K562 (cell line): ENCODE results near the gene C1orf216. TPM values are rescaled to one million over a fixed set of nuclear protein-coding genes. Genes with fewer than 3 reads are reported as not detected.
A peak's percentile ranks its signal among the peaks of the same experiment; 100 is the strongest.

Experiments
- ATAC-seq: fragments of 200-7000 bp; cut with Tn5 transposase; 3 replicates; pipeline ENCODE4 v1.9.1; 2020; ENCODE audit warnings: moderate library complexity
- BruUV-seq: library from RNA; stranded (reverse); fragments of 400-500 nt; replicated peaks from 2 replicates; lab custom pipeline; 2021; lab: Mats Ljungman, UMichigan
- CTCF ChIA-PET: fragments of 300-600 bp; formaldehyde crosslinking; extraction: SDS; loops from one replicate; lab custom pipeline; 2021; ENCODE audit warnings: low intra/inter-chr PET ratio; lab: Yijun Ruan, JAX
- POLR2A ChIA-PET: fragments of 300-600, 350-650 bp; sonication (Branson Sonifier 250); formaldehyde crosslinking; extraction: SDS; loops from one replicate; lab custom pipeline; 2021; ENCODE audit warnings: antibody characterized with exemption, inconsistent platforms; lab: Yijun Ruan, JAX
- DNase-seq, 4 experiments: peaks; one replicate each; pipeline versions ENCODE4 v3.0.0 to v3.0.0-alpha.2; 2011 to 2018; ENCODE audit warnings: low spot score in 3 of 4, mixed read lengths in 3 of 4; ENCODE audit errors: extremely low read depth in 1 of 4
- FAIRE-seq: peaks from 2 replicates; lab custom pipeline; 2011; peaks lifted over from hg19 to GRCh38; lab: Jason Lieb, UNC
- H2AFZ ChIP-seq: 2 replicates; pipeline ENCODE4 v1.6.0; 2011; ENCODE audit warnings: low read depth, low read length, control low read depth, inconsistent platforms
- H3K27ac ChIP-seq: fragments of 200-600 bp; 3 replicates; pipeline ENCODE4 v1.8.0; 2011; ENCODE audit warnings: low read depth, mild to moderate bottlenecking, control low read depth, inconsistent platforms, low read length, moderate library complexity, mixed read lengths; ENCODE audit errors: extremely low read depth
- H3K27me3 ChIP-seq, 2 experiments: fragments of 300-600 bp in 1 of 2; 2 replicates in 1 of 2; 3 replicates in 1 of 2; pipeline versions ENCODE4 v1.6.0 to v1.8.0; 2011; ENCODE audit warnings: inconsistent platforms in 2 of 2, low read length in 2 of 2, mild to moderate bottlenecking in 1 of 2, mixed read lengths in 1 of 2, moderate library complexity in 1 of 2; ENCODE audit not compliant: control insufficient read depth in 2 of 2, insufficient read depth in 2 of 2
- H3K36me3 ChIP-seq: fragments of 300-600 bp; 3 replicates; pipeline ENCODE4 v1.8.0; 2011; ENCODE audit warnings: mild to moderate bottlenecking, low read length, inconsistent platforms; ENCODE audit not compliant: control insufficient read depth, insufficient read depth
- H3K4me1 ChIP-seq, 2 experiments: fragments of 200-600 bp in 1 of 2; replicated peaks in 1 of 2; 2 replicates in 1 of 2; 3 replicates in 1 of 2; pipeline versions ENCODE4 v1.5.1 to v1.8.0; 2011; ENCODE audit warnings: inconsistent platforms in 2 of 2, low read length in 2 of 2, mild to moderate bottlenecking in 1 of 2, mixed read lengths in 1 of 2, moderate library complexity in 1 of 2; ENCODE audit not compliant: control insufficient read depth in 2 of 2, insufficient read depth in 2 of 2
- H3K4me2 ChIP-seq: 2 replicates; pipeline ENCODE4 v1.6.1; 2011; ENCODE audit warnings: low read length, control low read depth, inconsistent platforms, mixed read lengths; ENCODE audit not compliant: insufficient read depth
- H3K4me3 ChIP-seq: fragments of 200-600 bp; sonication (generic), shearing (Covaris generic); 2 replicates; pipeline ENCODE4 v1.5.1; 2016; ENCODE audit warnings: control low read depth, inconsistent platforms
- H3K79me2 ChIP-seq: fragments of 200-600 bp; 3 replicates; pipeline ENCODE4 v1.8.0; 2011; ENCODE audit warnings: low read length, inconsistent platforms; ENCODE audit not compliant: control insufficient read depth, insufficient read depth
- H3K9ac ChIP-seq, 2 experiments: 2 replicates each; pipeline versions ENCODE4 v1.6.0 to v1.6.1; 2011; ENCODE audit warnings: low read depth in 2 of 2, low read length in 2 of 2, control low read depth in 1 of 2, inconsistent platforms in 1 of 2, mild to moderate bottlenecking in 1 of 2, mixed read lengths in 1 of 2; ENCODE audit not compliant: insufficient read depth in 1 of 2
- H3K9me1 ChIP-seq: one replicate; pipeline ENCODE4 v1.6.0; 2011; ENCODE audit warnings: inconsistent platforms, mild to moderate bottlenecking, low read length, moderate library complexity; ENCODE audit not compliant: control insufficient read depth, insufficient read depth
- H3K9me3 ChIP-seq: replicated peaks from 2 replicates; pipeline ENCODE4 v1.5.1; 2011; ENCODE audit warnings: low read depth, low read length, inconsistent platforms; ENCODE audit not compliant: control insufficient read depth, insufficient read depth
- H4K20me1 ChIP-seq: replicated peaks from 2 replicates; pipeline ENCODE4 v1.6.1; 2011; ENCODE audit warnings: low read length, inconsistent platforms, mixed read lengths; ENCODE audit not compliant: control insufficient read depth, insufficient read depth
- ARID1B ChIP-seq: fragments of 450-650 bp; IDR thresholded peaks from 2 replicates; pipeline ENCODE4 v1.6.1; 2016; ENCODE audit warnings: antibody characterized with exemption, mild to moderate bottlenecking, inconsistent platforms
- ELF4 ChIP-seq: fragments of 450-650 bp; formaldehyde crosslinking; IDR thresholded peaks from 2 replicates; pipeline ENCODE4 v1.4.0; 2022; ENCODE audit warnings: missing genetic modification characterization
- ELK3 ChIP-seq: fragments of 450-650 bp; formaldehyde crosslinking; IDR thresholded peaks from 2 replicates; pipeline ENCODE4 v1.4.0; 2020; ENCODE audit warnings: mild to moderate bottlenecking
- SPI1 ChIP-seq: IDR thresholded peaks from 2 replicates; pipeline ENCODE4 v1.6.1; 2011; ENCODE audit warnings: low read depth, low read length, control low read depth, borderline replicate concordance
- VEZF1 ChIP-seq: fragments of 200-800 bp; sonication (Bioruptor generic); IDR thresholded peaks from 2 replicates; pipeline ENCODE4 v1.6.1; 2017; ENCODE audit warnings: missing genetic modification characterization, missing compliant biosample characterization
- ZNF707 ChIP-seq: fragments of 250-450 bp; sonication (Bioruptor Pico); conservative IDR thresholded peaks from 2 replicates; pipeline ENCODE4 v1.8.0; 2022; ENCODE audit warnings: inconsistent platforms, mild to moderate bottlenecking, moderate library complexity
- WGBS: fragments of 100-300 bp; shearing (Covaris generic); methylation state at CpG from one replicate; pipeline ENCODE4 v1.1.6; 2016; ENCODE audit warnings: low coverage, mixed read lengths; ENCODE audit not compliant: insufficient coverage; ENCODE audit errors: missing lambda C conversion rate; 5-methylcytosine and 5-hydroxymethylcytosine counted together
- in situ Hi-C: fragments of 300-500 bp; cut with MboI; formaldehyde crosslinking; loops from 4 replicates; pipeline ENCODE4 v1.15.0; 2018; ENCODE audit warnings: inconsistent platforms, mixed read lengths
- intact Hi-C: fragments of 100-400 bp; cut with micrococcal nuclease; formaldehyde crosslinking; loops from 2 replicates; pipeline ENCODE4 v1.14.2; 2022
- polyA plus RNA-seq, 8 experiments: library from polyadenylated mRNA; depleted of rRNA in 4 of 8; stranded (reverse) in 5 of 8; unstranded in 3 of 8; fragments of >200 nt; fragmentation: Nextera tagmentation in 2 of 8; fragmentation: Illumina TruSeq in 1 of 8; extraction: Ambion mirVana in 2 of 8; extraction: Trizol in 1 of 8; gene quantifications; 2 replicates each; pipeline versions ENCODE4 v1.2.1 to v1.2.3, GENCODE V29; 2011 to 2014; ENCODE audit warnings: inconsistent platforms in 1 of 8, missing spikeins in 1 of 8
- total RNA-seq, 7 experiments: library from RNA; depleted of rRNA in 6 of 7; stranded (reverse); fragments of >200 nt in 6 of 7; fragmentation: Illumina TruSeq in 2 of 7; extraction: Trizol in 2 of 7; gene quantifications; 2 replicates each; pipeline versions ENCODE4 v1.2.1 to v1.2.3, GENCODE V29; 2011 to 2021; ENCODE audit warnings: low replicate concordance in 1 of 7

The C1orf216 gene
- total and polyA plus RNA-seq, 9 of the 15 experiments (the other 6 are each of a cell fraction or from before 2014, with no cell fraction given): 3.4 to 25.1 (median 15.0) TPM

- no TSS peak for BruUV-seq
Measured at GRCh38 chr1:35683012-35683411, 35.7 kb downstream of the C1orf216 start.

More at GRCh38 chr1:35683012-35683411, 35.7 kb downstream of the C1orf216 start:
- no peak overlapping the region for H3K4me2 ChIP-seq
- no peaks in the 10 kb centered on the region for H3K9me3 ChIP-seq
- H3K4me1 ChIP-seq: peaks cover 0 to 6% of the 10 kb centered on the region in 2 experiments; a peak in 1 of 5 replicates
- no peak overlapping the region for H3K4me3 ChIP-seq
- H3K79me2 ChIP-seq: no peaks in the 10 kb centered on the region
- H3K36me3 ChIP-seq: no peaks in the 10 kb centered on the region
- FAIRE-seq: no peak
- 0 out of 3 replicates have a peak, but pooled peaks have one; percentile 25 for ATAC-seq
- POLR2A ChIA-PET: interaction anchor here (0.6 to 1.4 kb wide), 4 partner anchors 9 to 33 kb away, joined by 3 to 4 read pairs (median 3); no protein-coding TSS in a partner anchor
- H3K27ac ChIP-seq: no peak overlapping the region
- H3K27me3 ChIP-seq: peaks cover 23 to 39% of the 10 kb centered on the region in 2 experiments
- in situ Hi-C loops: no loop called here
- H3K9ac ChIP-seq: no peak overlapping the region
- H2AFZ ChIP-seq: peak overlapping the region; percentile 48; the same call in 1 of the 2 replicates
- no peaks in the 10 kb centered on the region for H3K9me1 ChIP-seq
- 3% methylated on average over 5 of the region's 5 CpGs for WGBS
- intact Hi-C loops: no loop called here
- TF ChIP-seq ELK3 (CRISPR knock-in tag): no peak
- TF ChIP-seq VEZF1 (CRISPR knock-in tag): 0 out of 2 replicates have a peak, but pooled peaks have one; percentile 12
- no peak for TF ChIP-seq ZNF707
- 0 out of 2 replicates have a peak, but pooled peaks have one; percentile 11 for TF ChIP-seq ARID1B
- TF ChIP-seq SPI1: peak; percentile 46; the same call in 1 of the 2 replicates
- TF ChIP-seq ELF4 (CRISPR knock-in tag): 0 out of 2 replicates have a peak, but pooled peaks have one; percentile 42
- 0 out of 2 replicates have a peak, but pooled peaks cover 3% of the 10 kb centered on the region for H4K20me1 ChIP-seq
- CTCF ChIA-PET: no interaction called here
- DNase-seq: no peak
